Suprapubic skin (tissue), 4 donors: ENCODE results near the gene NHLRC4.

Experiments used
- CTCF ChIP-seq, 2 donors: fragments of 200-600 bp in 1 of 2; fragments of 450-650 bp in 1 of 2; sonication (generic) in 1 of 2; IDR thresholded peaks; one replicate each; pipeline ENCODE4 v1.5.1; 2016 to 2019; ENCODE audit warnings: antibody characterized with exemption in 2 of 2, mild to moderate bottlenecking in 1 of 2, moderate library complexity in 1 of 2
- EP300 ChIP-seq: sonication (generic); formaldehyde crosslinking; IDR thresholded peaks from one replicate; pipeline ENCODE4 v1.6.1; 2017; ENCODE audit warnings: antibody characterized with exemption
- POLR2A ChIP-seq, 2 donors: fragments of 450-650 bp; IDR thresholded peaks; one replicate each; pipeline ENCODE4 v1.6.1; 2017; ENCODE audit warnings: antibody characterized with exemption in 2 of 2, mild to moderate bottlenecking in 2 of 2, moderate library complexity in 2 of 2
- POLR2AphosphoS5 ChIP-seq, 3 donors: sonication (generic); formaldehyde crosslinking; IDR thresholded peaks; one replicate each; pipeline ENCODE4 v1.6.1; 2017; ENCODE audit warnings: antibody characterized with exemption in 3 of 3

- no peak for TF ChIP-seq CTCF (IDR thresholded peaks at IDR 0.05)
- TF ChIP-seq POLR2A (IDR thresholded peaks at IDR 0.05), result no peak
- TF ChIP-seq POLR2AphosphoS5 (IDR thresholded peaks at IDR 0.05), result no peak
- no peak for TF ChIP-seq EP300
Measured at GRCh38 chr16:536746-537145, 30.1 kb upstream of the NHLRC4 start.
